ENCODE data around the gene TNNT3. TPM values are rescaled to one million over a fixed set of nuclear protein-coding genes. Genes with fewer than 3 reads are reported as not detected.

TNNT3 gene
- total RNA-seq, 2 experiments from 2014 or later = 4.7 to 6.2 TPM

- H2AFZ ChIP-seq (ENCODE audit: low read length) = no peak overlapping the region
- H3K9me2 ChIP-seq (ENCODE audit: insufficient read depth, low read length) = no peaks in the 10 kb centered on the region
- BruUV-seq (replicated peaks) = no TSS peak
- TF ChIP-seq CTCF (conservative IDR thresholded peaks at IDR 0.05; ENCODE audit: low read length) (no peak), EZH2phosphoT487 (IDR thresholded peaks at IDR 0.05; ENCODE audit: borderline replicate concordance, low read depth, low read length) (no peak)
- no peaks in the 10 kb centered on the region for H3K4me1 ChIP-seq (ENCODE audit: insufficient read depth, low read length, poor library complexity, severe bottlenecking)
- no peak overlapping the region for H3K4me3 ChIP-seq (ENCODE audit: low read depth, low read length, poor library complexity, severe bottlenecking)
- intact Hi-C loops (cut with micrococcal nuclease; ENCODE audit: unreplicated experiment) = no loop called here
- H3K36me3 ChIP-seq (ENCODE audit: insufficient read depth, low read length) = no peaks in the 10 kb centered on the region
- H3K79me2 ChIP-seq (ENCODE audit: insufficient read depth, low read depth, low read length) = no peaks in the 10 kb centered on the region
- DNase-seq (ENCODE audit: low spot score) = no peak
- no peak overlapping the region for H3K4me2 ChIP-seq (ENCODE audit: low read length)
- no peaks in the 10 kb centered on the region for H3K9me3 ChIP-seq (ENCODE audit: low read length)
- ChIA-PET POLR2A (no interaction called here), CTCF (ENCODE audit: unreplicated experiment) (no interaction called here)
- H3K27ac ChIP-seq (ENCODE audit: low read depth, low read length, poor library complexity, severe bottlenecking) = no peak overlapping the region
- H4K20me1 ChIP-seq (ENCODE audit: insufficient read depth, low read length) = no peaks in the 10 kb centered on the region
Observed at GRCh38 chr11:1969035-1969434, 49.5 kb downstream of the TNNT3 start.

- ChIA-PET POLR2A (no interaction called here), CTCF (ENCODE audit: unreplicated experiment) (no interaction called here)
- H4K20me1 ChIP-seq (ENCODE audit: insufficient read depth, low read length) = no peaks in the 10 kb centered on the region
- H2AFZ ChIP-seq (ENCODE audit: low read length) = no peak overlapping the region
- no peak overlapping the region for H3K4me3 ChIP-seq (ENCODE audit: low read depth, low read length, poor library complexity, severe bottlenecking)
- H3K36me3 ChIP-seq (ENCODE audit: insufficient read depth, low read length) = no peaks in the 10 kb centered on the region
- BruUV-seq (replicated peaks) = no TSS peak
- DNase-seq (ENCODE audit: low spot score) = no peak
- H3K4me2 ChIP-seq (ENCODE audit: low read length) = no peak overlapping the region
- no peaks in the 10 kb centered on the region for H3K4me1 ChIP-seq (ENCODE audit: insufficient read depth, low read length, poor library complexity, severe bottlenecking)
- no peaks in the 10 kb centered on the region for H3K79me2 ChIP-seq (ENCODE audit: insufficient read depth, low read depth, low read length)
- intact Hi-C loops (cut with micrococcal nuclease; ENCODE audit: unreplicated experiment) = no loop called here
- TF ChIP-seq CTCF (conservative IDR thresholded peaks at IDR 0.05; ENCODE audit: low read length) (no peak), EZH2phosphoT487 (IDR thresholded peaks at IDR 0.05; ENCODE audit: borderline replicate concordance, low read depth, low read length) (no peak)
- H3K9me3 ChIP-seq (ENCODE audit: low read length) = no peaks in the 10 kb centered on the region
- H3K9me2 ChIP-seq (ENCODE audit: insufficient read depth, low read length) = no peaks in the 10 kb centered on the region
- H3K27ac ChIP-seq (ENCODE audit: low read depth, low read length, poor library complexity, severe bottlenecking) = no peak overlapping the region
Observed at GRCh38 chr11:1969776-1970175, 50.3 kb downstream of the TNNT3 start.

DNA sequence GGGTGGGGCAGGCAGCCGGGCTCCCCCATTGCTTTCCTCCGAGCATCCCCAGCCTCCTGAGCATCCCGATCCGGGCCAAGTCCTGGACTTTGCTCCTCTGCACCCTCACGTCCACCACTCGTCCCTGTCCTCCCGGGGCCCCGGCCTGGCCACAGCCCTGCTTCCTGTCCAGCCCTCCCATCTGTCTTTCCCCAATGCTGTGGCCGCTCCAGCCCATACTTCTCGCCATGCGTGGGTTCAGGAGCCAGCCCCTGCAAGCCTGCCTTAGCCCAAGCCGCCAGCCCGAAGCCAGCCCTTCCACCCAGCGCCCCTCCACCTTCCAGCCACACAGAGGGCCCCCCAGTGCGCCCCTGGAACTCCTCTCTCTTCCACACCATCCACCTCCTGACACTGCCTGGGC is 51.5 kb downstream of the TNNT3 start:
- Histone ChIP-seq H2AFZ (ENCODE audit: low read length) (no peak overlapping the region), H3K9me2 (ENCODE audit: insufficient read depth, low read length) (no peaks in the 10 kb centered on the region), H3K4me2 (ENCODE audit: low read length) (no peak overlapping the region), H3K36me3 (ENCODE audit: insufficient read depth, low read length) (no peaks in the 10 kb centered on the region), H4K20me1 (ENCODE audit: insufficient read depth, low read length) (no peaks in the 10 kb centered on the region), H3K79me2 (ENCODE audit: insufficient read depth, low read depth, low read length) (no peaks in the 10 kb centered on the region), H3K4me3 (ENCODE audit: low read depth, low read length, poor library complexity, severe bottlenecking) (no peak overlapping the region), H3K27ac (ENCODE audit: low read depth, low read length, poor library complexity, severe bottlenecking) (no peak overlapping the region), H3K9me3 (ENCODE audit: low read length) (no peaks in the 10 kb centered on the region), H3K4me1 (ENCODE audit: insufficient read depth, low read length, poor library complexity, severe bottlenecking) (no peaks in the 10 kb centered on the region)
- POLR2A ChIA-PET = no interaction called here
- intact Hi-C loops (cut with micrococcal nuclease; ENCODE audit: unreplicated experiment) = no loop called here
- no peak for DNase-seq (ENCODE audit: low spot score)
- TF ChIP-seq EZH2phosphoT487 (IDR thresholded peaks at IDR 0.05; ENCODE audit: borderline replicate concordance, low read depth, low read length) = no peak
- TF ChIP-seq CTCF (conservative IDR thresholded peaks at IDR 0.05; ENCODE audit: low read length) = no peak
- CTCF ChIA-PET (ENCODE audit: unreplicated experiment) = no interaction called here
- no TSS peak for BruUV-seq (replicated peaks)
